ENCODE data around the gene RSPRY1.

Gene RSPRY1

DNA sequence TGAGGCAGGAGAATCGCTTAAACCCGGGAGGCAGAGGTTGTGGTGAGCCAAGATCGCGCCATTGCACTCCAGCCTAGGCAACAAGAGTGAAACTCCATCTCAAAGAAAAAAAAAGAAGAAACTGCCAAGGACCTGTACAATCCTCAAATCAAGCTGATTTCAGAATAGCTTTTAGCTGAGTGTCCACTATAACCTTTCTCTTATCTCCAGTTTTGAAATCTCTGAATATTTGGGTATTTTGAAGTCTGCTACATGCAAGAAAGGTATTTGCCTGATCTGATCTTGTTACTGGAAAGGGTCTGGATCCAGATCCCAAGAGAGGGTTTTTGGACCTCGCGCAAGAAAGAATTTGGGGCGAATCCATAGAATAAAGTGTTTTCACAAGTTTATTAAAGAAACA, 39.8 kb downstream of the RSPRY1 start:
- no peak for DNase-seq

DNA sequence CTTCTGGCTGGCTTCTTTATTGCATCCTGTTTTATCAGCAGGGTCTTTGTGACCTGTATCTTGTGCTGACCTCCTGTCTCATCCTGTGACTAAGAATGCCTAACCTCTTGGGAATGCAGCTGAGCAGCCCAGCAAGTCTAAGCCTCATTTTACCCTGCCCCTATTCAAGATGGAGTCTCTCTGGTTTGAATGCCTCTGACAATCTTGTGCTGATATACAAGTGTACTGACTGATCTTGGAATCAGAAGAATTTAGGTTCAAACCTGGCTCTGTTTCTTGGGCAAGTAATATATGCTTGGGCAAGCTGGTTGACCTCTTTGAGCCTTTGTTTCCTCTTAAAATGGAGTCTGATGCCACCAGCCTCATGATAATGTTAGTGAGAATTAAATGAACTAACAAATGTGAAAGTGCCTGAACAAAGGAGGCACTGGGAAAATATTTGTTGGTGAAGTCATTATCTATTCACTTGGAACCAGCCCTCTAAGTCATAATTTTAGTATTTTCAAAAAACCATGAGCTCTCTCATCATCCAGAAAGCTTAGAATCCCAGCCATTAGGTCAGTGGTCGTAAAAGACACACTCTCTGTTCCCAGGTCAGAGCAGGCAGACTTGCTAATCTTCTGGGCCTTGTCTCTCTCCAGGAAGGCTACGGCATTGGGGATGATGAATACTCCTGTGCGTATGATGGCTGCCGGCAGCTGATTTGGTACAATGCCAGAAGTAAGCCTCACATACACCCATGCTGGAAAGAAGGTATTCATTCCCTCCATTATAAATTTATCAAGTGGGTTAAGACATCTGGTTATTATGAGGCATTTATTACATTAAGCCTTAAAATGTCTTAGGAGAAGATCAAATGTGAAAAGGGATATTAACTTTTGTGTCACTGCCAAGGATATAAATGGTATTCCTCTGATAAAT, 40.8 kb downstream of the RSPRY1 start:
- DNase-seq, result peak; percentile 50

DNA sequence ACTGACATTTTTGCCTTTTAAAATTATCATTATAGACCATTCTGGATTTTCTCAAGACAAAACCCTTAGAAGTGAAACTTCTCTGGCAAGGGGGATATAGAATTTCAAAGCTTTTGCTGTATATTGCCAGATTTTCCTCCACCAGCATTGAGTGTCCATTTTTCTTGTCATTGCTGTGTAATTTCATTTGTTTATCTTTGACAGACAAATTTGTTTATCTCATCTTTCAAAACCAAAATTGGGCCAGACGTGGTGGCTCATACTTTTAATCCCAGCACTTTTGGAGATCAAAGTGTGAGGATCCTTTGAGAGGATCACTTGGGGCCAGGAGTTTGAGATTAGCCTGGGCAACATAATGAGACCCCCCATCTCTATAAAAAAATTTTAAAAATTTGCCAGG, 43.0 kb downstream of the RSPRY1 start:
- no peak for DNase-seq

DNA sequence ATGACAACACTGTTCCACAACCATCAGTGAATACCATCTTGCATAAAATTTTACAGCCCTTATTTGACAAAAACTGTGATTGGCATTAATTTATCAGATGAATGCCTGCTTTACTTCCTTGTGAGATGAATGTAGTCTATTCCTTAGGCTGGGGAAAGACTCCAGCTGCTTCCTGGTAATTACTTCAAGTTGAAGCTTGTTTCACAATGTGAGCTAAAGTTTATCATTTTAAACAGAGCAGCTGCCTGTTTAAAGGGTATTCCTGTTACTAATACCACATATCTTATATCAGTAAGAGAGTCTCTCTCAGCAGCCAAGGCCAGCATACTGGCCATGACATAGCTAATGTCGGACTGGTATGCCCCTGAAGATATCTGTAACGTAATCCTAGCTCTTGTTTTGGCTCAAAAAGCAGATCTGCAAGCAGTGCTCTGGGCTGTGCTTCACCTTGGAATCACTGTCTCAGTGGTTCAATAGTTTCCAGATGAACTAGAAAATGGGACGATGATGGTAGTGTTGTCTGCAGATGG, 45.8 kb downstream of the RSPRY1 start:
- DNase-seq, result no peak

DNA sequence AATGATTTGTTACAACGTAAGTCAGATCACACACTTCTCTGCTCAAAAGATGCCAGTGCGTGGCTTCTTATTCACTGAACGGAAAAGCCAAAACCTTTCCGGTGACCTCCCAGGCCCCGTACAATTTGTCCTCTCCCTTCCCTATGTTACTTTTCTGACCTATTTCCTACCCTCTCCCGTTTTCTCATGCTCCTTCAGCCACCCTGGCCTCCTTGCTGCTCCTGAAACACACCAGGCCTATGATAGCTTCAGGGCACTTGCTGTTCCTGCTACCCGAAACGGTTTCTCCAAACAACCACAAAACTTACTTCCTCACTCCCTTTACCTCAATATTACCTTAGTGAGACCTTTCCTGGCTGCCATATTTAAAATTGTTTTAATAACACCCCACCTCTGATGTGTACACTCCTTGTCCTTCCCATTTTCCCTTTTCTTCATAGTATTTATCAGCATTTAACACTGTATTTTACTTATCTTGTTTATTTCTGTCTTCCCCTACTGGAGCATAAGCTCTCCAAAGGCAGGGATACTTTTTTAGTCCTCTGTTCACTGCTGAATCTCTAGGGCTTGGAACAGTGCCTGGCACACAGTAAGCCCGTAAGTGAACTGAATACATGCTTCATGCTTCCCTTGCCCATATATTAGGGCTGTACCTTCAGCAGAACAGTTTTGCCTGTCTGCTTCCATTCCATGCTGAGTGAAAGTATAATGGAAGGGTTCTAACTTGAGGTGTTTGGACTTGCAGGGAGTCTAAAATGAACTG, 48.0 kb downstream of the RSPRY1 start:
- no peak for DNase-seq

DNA sequence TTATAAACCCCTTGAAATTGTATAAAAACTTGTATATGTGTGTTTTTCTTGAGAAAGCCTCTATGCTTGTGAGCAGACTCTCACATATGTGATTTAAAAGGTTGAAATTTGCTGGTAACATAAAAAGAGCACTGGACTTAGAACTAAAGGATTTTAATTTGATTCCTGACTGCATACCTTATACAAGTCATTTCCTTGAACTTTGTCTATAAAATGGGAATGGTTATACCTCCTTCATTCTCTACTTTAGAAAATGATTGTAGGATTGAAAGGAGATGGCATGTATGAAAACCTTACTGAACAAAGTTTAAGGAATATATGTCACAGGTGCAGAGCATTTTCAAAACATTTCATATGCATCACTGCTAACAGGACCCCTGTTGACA, 48.6 kb downstream of the RSPRY1 start:
- no peak for DNase-seq

DNA sequence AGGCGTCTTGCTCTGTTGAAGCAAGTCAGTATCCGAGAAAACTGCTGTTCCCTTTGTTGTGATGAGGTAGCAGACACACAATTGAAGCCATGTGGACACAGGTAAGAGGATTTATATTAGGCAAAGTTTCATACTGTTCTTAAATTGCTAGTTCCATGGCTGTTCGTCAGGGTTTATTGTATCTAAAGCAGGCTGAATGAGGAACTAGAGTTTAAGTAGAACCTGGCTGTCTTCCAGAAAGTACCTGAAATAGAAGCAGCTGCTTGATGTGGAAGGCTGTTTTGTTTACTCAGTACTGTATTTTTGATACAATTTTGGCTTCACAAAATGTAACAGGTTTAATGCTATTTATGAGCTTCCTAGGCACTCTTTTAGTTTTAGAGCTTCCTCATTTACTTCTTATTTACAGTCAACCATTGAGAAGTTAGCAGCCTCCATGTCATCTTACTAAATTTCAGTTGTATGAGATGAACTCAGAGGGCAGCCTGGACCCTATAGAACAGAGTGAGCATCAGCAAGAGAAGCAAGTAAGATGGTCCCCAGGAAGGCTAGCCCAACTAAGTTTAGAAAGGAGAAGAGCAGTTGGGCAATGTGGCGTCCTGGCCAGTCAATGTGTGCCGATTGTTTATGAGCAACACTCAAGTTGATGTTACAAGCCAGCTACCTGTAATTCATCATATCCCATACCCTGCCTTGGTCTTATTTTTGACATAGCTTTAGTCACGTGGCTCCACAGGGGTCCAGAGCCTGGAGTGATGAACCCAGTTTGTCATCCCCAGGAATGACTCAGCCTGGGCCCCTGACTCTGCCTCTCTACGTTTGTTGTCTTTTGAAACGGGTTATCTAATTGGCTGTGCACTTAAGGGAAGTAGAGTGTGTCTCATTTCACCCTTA, 49.2 kb downstream of the RSPRY1 start:
- peak; percentile 7 for DNase-seq

DNA sequence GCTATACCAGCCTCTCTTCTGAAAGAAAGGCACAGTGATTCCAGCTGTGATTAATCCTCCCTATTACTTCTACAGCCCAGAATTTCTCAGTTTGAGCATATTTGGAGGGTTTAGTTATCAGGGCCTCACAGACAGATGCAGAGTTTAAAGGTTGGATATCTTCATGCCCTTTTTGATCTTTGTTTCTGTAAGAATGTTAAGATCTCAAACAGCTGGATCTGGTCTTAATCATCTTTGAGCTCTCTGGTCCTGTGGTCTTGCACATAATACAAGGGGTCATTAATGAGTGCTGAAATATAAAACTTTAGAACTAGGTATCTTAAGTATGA, 49.9 kb downstream of the RSPRY1 start:
- no peak for DNase-seq

DNA sequence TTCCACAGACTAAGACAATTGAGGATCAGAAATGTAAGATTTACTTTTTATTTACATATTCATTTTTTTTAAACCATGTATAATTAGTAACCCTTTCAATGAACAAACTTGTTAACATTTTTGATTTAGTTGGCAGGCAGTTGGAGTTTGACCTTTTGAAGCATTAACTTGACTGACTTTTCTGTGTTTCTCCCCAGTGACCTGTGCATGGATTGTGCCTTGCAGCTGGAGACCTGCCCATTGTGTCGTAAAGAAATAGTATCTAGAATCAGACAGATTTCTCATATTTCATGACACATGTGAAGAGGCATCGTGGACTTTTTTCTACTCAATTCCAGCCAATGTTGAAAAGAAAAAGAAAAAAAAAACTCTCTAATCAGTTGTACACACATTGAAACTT, 52.6 kb downstream of the RSPRY1 start:
- no peak for DNase-seq

DNA sequence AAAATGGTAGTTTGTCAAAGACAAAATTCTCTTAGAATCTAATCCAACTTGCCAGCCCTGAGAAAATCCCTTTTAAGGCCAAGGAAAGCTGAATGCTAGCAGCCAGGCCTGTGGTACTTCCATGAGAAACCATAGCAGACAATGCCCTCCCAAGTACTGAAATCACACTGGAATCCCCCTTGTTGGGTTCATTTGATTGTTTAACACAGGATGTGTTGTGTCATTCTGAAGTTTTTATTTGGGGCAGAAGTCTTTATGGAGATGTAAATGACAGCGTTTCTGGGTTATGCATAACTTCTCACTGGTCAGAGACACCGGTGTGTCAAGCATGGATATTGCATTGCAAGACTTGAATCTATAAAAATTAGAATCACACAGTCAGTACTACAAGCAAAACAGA, 53.0 kb downstream of the RSPRY1 start:
- DNase-seq, result no peak

DNA sequence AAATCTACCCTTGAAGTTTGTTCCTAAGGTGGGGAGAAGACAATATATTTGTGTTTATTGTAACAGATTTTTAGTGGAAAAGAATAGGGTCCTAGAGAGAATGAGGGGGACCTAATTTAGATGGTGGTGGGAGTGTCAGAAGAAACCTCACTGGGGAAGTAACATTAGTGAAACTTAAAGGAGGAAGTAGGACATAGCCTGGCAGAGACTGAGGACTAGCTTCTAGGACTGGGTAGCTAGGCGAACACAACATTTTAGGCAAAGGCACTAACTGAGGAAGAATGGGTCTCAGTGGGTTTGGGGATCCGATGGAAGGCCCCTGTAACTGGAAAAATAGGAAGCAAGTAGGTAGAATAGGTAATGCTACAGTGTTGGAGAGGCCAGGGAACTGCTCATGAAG, 54.7 kb downstream of the RSPRY1 start:
- no peak for DNase-seq

DNA sequence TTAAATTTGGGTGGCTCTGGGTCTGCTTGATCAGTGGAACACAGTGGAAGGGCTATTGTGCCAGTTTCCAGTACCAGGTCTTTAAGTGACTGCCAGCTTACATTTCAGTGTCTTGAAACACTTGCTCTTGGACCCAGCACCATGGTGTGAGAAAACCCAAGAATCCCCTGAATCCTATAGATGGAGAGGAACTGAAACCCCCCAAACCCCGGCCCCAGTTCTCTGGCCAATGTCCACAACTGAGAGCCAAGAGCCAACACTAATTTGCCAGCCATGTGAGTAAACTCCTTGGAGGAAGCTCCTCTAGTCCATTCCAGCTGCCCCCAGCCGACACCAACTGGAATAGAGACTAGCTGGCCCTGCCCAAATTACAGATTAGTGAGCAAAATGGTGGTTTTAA, 56.5 kb downstream of the RSPRY1 start:
- DNase-seq, result no peak

DNA sequence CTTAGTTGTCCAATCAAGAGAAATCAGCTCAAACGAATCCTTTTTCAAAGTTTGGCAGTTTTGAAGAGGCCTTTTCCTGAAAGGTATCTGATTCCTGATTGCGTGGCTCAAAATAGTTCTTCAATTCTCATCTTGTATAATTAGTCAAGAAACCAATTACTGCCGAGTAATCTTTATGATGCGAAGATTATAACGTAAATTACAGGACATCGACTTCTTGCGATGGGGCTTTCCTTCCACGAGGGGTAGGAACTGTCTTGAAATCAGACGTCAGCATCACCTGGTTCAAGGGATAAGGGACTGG, 58.3 kb downstream of the RSPRY1 start:
- DNase-seq, result no peak

DNA sequence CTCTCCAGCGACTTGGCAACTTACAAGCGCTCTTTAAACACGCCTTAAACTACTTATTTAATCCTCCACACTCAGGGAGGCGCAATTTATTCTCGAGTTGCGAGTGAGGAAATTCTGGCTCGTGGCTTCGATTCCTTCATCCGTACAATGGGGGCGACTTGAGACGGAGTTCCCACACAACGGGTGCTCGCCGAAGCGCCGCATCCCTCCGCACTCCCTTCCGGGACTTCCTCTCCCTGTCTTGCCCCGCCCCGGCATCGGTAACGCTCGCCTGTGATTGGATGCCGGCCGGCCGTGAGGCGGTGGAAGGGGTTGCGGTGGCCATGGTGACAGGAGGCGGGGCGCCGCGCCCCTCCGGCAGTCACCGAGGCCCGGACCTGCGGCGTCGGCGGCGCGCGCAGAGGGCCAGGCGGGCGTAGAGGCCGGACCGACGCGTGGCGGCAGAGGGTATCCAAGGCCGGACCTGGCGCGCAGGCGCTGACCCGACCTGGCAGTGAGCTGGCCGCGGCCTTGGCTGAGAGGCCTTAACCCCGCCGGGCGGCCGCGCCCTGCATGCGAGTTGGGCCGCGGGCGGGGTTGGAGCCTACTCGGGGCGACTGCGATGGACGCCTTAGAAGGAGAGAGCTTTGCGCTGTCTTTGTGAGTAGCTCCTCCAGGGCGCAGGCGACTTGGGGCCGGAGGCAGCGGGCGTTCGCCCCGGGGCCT, 58.8 kb downstream of the RSPRY1 start, which contains the start of gene ARL2BP:
ARL2BP (plus strand) TSS at position 493 of the 705 bp plus-strand sequence; CDS start at position 602, 109 bp downstream.
- DNase-seq, result peak; percentile 97

DNA sequence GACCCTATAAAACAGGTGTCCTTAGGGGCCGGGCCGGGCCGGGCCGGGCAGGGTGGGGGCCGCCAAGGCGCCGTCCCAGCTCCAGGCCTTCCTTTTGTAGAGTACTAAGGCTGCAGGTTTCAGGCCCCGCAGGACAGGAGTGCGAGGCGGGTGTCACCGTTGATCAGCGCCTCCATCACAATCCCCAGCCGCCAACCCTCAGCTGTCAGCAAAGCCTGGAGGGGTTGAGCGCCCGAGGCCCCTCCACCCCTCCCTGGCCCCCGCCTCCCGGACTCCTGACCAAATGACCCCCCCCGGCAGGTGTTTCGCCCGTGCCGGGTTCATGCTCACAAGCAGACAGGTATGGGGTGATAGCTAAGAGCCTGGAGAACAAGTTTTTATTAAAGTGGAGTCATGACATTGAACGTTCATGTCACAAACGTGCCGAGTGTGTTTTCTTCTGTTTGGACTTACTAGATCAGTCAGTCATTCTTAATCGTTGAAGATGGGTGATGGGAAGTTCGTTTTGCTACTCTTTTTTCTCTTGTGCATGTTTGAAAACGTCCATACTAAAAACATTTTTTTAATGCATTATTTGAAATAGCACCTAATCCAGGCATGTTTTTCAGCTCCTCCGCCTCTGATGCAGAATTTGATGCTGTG, 59.5 kb downstream of the RSPRY1 start:
- DNase-seq, result no peak

DNA sequence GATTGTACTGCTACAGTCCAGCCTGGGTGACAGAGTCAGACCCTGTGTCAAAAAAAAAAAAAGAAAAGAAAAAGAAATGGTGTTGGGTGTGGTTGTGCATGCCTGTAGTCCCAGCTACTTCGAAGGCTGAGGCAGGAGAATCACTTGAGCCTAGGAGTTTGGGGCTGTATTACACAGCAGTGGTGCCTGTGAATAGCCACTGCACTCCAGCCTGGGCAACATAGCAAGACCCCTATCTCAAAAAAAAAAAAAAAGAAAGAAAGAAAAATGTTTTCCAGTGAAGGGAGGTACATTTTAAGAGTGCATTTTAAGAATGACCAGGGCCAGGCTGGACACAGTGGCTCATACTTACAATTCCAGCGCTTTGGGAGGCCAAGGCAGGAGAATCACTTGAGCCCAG, 65.2 kb downstream of the RSPRY1 start:
- no peak for DNase-seq

DNA sequence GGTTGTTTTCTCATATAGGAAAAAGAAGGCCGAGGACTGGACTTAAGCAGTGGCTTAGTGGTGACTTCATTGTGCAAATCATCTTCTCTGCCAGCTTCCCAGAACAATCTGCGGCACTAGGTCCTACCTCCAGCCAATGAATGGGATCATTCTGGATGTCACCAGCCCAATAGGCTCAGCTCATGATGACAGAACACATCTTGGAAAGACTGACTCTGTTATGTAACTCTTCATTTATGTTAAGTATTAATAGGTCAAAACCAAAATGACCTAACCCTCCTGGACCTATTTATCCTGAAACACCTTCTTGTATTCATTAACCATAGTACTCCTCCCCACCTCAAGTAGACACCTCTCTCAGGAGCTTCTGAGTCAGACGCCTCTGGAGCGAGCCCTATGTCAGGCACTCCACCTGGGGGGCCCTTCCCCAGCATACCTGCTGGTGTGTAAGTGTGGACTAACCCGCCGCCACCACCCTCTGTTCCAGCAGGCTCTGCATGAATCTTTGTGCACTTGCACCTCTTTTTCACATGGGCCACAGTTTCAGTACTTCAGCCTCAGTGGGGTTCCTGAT, 66.1 kb downstream of the RSPRY1 start:
- peak; percentile 52 for DNase-seq

DNA sequence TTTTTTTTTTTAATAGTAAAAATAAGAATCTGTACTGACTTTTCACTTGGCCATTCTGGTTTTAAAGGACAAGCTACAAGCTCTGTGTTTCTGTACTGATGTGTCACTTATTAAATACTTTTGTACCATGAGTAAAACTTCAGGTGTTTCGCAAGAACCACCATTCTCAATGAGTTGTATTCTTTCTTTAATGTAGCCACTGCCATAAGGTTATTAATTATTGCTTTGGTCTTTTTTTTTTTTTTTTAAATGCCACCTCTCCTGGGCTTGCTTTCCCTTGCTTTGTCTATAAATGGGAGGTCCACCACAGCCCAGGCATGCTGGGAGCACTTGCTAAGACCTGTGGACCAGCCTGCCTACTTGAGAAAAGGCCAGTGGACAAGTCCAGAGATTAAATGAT, 67.3 kb downstream of the RSPRY1 start:
- DNase-seq, result peak; percentile 1

DNA sequence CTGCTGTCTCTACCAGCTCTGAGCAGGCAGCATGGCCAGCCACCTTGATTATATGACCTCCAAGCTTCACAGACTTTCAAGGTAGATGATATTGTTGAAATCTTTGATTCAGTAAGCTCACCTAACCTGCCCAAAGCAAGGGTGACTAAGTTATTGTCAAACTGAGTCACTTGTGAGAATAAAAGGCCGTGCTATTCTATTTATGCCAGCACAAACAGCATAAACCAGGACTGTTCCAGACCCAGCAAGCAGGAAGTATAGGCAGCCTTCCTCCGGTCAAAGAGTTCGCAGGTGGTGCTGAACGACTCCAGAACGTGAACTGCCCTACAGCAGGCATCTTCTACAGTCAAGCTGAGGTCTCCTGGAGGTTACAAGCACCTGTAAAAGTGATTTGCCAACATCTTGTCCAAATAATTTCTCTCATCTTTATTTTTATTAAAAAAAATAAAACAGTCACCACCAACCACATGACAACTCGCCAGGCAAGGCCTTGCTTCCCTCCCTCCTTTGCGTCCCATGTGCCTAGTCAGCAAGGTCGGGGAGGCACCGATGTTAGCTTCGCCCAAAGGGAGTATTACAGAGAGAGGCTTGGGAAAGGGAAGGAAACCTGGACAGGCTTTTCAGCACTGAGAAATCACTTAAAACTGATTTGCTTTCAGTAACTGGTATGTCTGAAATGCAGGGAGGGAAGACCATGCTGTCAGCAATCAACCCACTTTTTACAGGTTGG, 69.7 kb downstream of the RSPRY1 start:
- no peak for DNase-seq

DNA sequence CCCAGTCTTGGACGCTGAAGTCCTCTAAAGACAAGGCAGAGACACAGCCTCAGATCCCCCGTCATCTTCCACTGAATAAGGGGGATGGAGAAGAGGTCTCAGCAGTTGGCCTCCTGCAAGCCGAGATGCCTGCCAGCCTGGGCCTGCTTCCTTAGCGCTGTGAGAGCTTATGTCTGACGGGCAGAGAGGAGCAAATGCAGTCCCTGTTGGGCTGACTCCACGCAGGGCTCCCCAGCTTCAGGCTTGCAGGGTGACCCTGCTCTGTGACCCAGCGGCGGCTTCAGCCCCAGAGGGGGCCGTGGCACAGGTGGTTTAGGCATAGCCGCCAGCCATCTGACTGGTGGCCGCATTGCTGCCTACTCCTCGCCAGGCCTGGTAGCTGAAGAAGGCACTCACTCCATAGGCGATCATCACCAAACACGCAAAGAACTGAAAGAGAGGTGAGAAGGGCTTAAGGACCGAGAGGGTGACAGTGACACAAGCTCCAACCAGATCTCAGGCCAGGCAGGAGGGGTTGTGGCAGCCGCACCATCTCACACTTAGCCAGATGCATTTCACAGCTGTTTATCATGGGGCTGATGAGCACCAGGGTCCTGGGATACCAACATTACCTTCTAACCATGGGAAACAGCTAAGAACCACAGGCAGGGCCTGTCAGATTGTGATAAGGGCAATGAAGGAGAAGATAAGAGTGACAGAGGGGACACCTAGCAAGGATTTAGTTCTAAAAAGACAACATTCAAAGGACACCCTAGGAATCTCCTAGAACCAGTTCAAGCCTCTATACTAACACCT, 70.7 kb downstream of the RSPRY1 start:
- no peak for DNase-seq

Measured in kidney glomerular epithelial cell (primary cell).